Measurements from ENCODE around the gene CRYAB. TPM values are rescaled to one million over a fixed set of nuclear protein-coding genes. Genes with fewer than 3 reads are reported as not detected.
A peak's percentile ranks its signal among the peaks of the same experiment; 100 is the strongest.

The CRYAB gene
- total RNA-seq, 1 donor from 2014 or later, result not detected

- H3K27me3 ChIP-seq (ENCODE audit: control insufficient read depth, insufficient read depth, low read length), result no peaks in the 10 kb centered on the region
- FAIRE-seq (no peak), DNase-seq (ENCODE audit: low read depth) (no peak)
- no peaks in the 10 kb centered on the region for H3K36me3 ChIP-seq (ENCODE audit: control insufficient read depth, insufficient read depth, low read length)
- no peak overlapping the region for H3K4me3 ChIP-seq (ENCODE audit: low read depth, low read length)
- no peak for TF ChIP-seq CTCF (IDR thresholded peaks at IDR 0.05; ENCODE audit: insufficient read depth, low read length, severe bottlenecking)
Observed at GRCh38 chr11:111932611-111932950, 21.0 kb upstream of the CRYAB start.

- TF ChIP-seq CTCF (IDR thresholded peaks at IDR 0.05; ENCODE audit: insufficient read depth, low read length, severe bottlenecking), result no peak
- Histone ChIP-seq H3K4me3 (ENCODE audit: low read depth, low read length) (no peak overlapping the region), H3K27me3 (ENCODE audit: control insufficient read depth, insufficient read depth, low read length) (no peaks in the 10 kb centered on the region), H3K36me3 (ENCODE audit: control insufficient read depth, insufficient read depth, low read length) (no peaks in the 10 kb centered on the region)
- FAIRE-seq, result no peak
- DNase-seq (ENCODE audit: low read depth), result no peak
Observed at GRCh38 chr11:111930472-111930871, 18.9 kb upstream of the CRYAB start.

- H3K27me3 ChIP-seq (ENCODE audit: control insufficient read depth, insufficient read depth, low read length), result no peaks in the 10 kb centered on the region
- TF ChIP-seq CTCF (IDR thresholded peaks at IDR 0.05; ENCODE audit: insufficient read depth, low read length, severe bottlenecking), result peak; percentile 6
- DNase-seq (ENCODE audit: low read depth) (peak; percentile 91), FAIRE-seq (no peak)
- no peaks in the 10 kb centered on the region for H3K36me3 ChIP-seq (ENCODE audit: control insufficient read depth, insufficient read depth, low read length)
- peak overlapping the region; percentile 34 for H3K4me3 ChIP-seq (ENCODE audit: low read depth, low read length)
Observed at GRCh38 chr11:111926505-111927391, 15.2 kb upstream of the CRYAB start.

- no peak for TF ChIP-seq CTCF (IDR thresholded peaks at IDR 0.05; ENCODE audit: insufficient read depth, low read length, severe bottlenecking)
- FAIRE-seq (no peak), DNase-seq (ENCODE audit: low read depth) (no peak)
- Histone ChIP-seq H3K4me3 (ENCODE audit: low read depth, low read length) (no peak overlapping the region), H3K36me3 (ENCODE audit: control insufficient read depth, insufficient read depth, low read length) (no peaks in the 10 kb centered on the region), H3K27me3 (ENCODE audit: control insufficient read depth, insufficient read depth, low read length) (no peaks in the 10 kb centered on the region)
Observed at GRCh38 chr11:111925953-111926352, 14.4 kb upstream of the CRYAB start.

GRCh38 chr11:111923951-111924350 is 12.4 kb upstream of the CRYAB start:
- no peak for DNase-seq (ENCODE audit: low read depth)
- no peak for TF ChIP-seq CTCF (IDR thresholded peaks at IDR 0.05; ENCODE audit: insufficient read depth, low read length, severe bottlenecking)
- no peaks in the 10 kb centered on the region for H3K27me3 ChIP-seq (ENCODE audit: control insufficient read depth, insufficient read depth, low read length)
- FAIRE-seq, result no peak
- H3K36me3 ChIP-seq (ENCODE audit: control insufficient read depth, insufficient read depth, low read length), result no peaks in the 10 kb centered on the region
- no peak overlapping the region for H3K4me3 ChIP-seq (ENCODE audit: low read depth, low read length)
